Mesenchymal stem cell (in vitro differentiated cells and primary cell): ENCODE measurements around the gene TTC13.

ENCODE experiments used
- DNase-seq: peaks from one replicate; pipeline ENCODE4 v3.0.0-alpha.2; 2013
- H2AFZ ChIP-seq: one replicate; pipeline ENCODE4 v1.6.1; 2013; ENCODE audit warnings: low read depth, mild to moderate bottlenecking, control low read depth, inconsistent platforms, low read length, moderate library complexity
- H2AK5ac ChIP-seq: 2 replicates; pipeline ENCODE4 v1.6.1; 2013; ENCODE audit warnings: low read length, moderate library complexity, mild to moderate bottlenecking, inconsistent platforms; ENCODE audit not compliant: severe bottlenecking
- H2BK120ac ChIP-seq: one replicate; pipeline ENCODE4 v1.6.1; 2013; ENCODE audit warnings: low read depth, mild to moderate bottlenecking, inconsistent platforms, low read length, moderate library complexity
- H2BK12ac ChIP-seq, 2 experiments: one replicate each; pipeline ENCODE4 v1.6.1; 2013; ENCODE audit warnings: inconsistent platforms in 2 of 2, low read length in 2 of 2, mild to moderate bottlenecking in 2 of 2, moderate library complexity in 2 of 2, control low read depth in 1 of 2
- H2BK15ac ChIP-seq: one replicate; pipeline ENCODE4 v1.6.1; 2013; ENCODE audit warnings: mild to moderate bottlenecking, low read depth, inconsistent platforms; ENCODE audit not compliant: poor library complexity, severe bottlenecking
- H2BK5ac ChIP-seq: 2 replicates; pipeline ENCODE4 v1.6.1; 2013; ENCODE audit warnings: low read depth, mild to moderate bottlenecking, low read length, control low read depth, inconsistent platforms; ENCODE audit not compliant: poor library complexity, severe bottlenecking
- H3K14ac ChIP-seq, 2 experiments: one replicate each; pipeline ENCODE4 v1.6.1; 2013; ENCODE audit warnings: inconsistent platforms in 2 of 2, low read length in 2 of 2, control low read depth in 1 of 2, mild to moderate bottlenecking in 1 of 2, moderate library complexity in 1 of 2
- H3K18ac ChIP-seq, 2 experiments: one replicate each; pipeline ENCODE4 v1.6.1; 2013; ENCODE audit warnings: inconsistent platforms in 2 of 2, low read length in 2 of 2, control low read depth in 1 of 2, low read depth in 1 of 2, mild to moderate bottlenecking in 1 of 2
- H3K23ac ChIP-seq, 2 experiments: one replicate each; pipeline ENCODE4 v1.6.1; 2013; ENCODE audit warnings: inconsistent platforms in 2 of 2, low read length in 2 of 2, mild to moderate bottlenecking in 2 of 2, moderate library complexity in 2 of 2, control low read depth in 1 of 2
- H3K27ac ChIP-seq: 2 replicates; pipeline ENCODE4 v1.5.1; 2013; ENCODE audit warnings: mild to moderate bottlenecking, moderate library complexity, low read length, control low read depth, inconsistent platforms; ENCODE audit not compliant: poor library complexity, severe bottlenecking
- H3K27me3 ChIP-seq, 2 experiments: 2 replicates each; pipeline versions ENCODE4 v1.6.1 to v1.7.0; 2013; ENCODE audit warnings: low read length in 2 of 2, mild to moderate bottlenecking in 2 of 2, moderate library complexity in 2 of 2, control low read depth in 1 of 2, inconsistent platforms in 1 of 2; ENCODE audit not compliant: control insufficient read depth in 1 of 2, insufficient read depth in 1 of 2
- H3K36me3 ChIP-seq, 2 experiments: 2 replicates each; pipeline versions ENCODE4 v1.6.1 to v1.7.0; 2013; ENCODE audit warnings: low read length in 2 of 2, control low read depth in 1 of 2, inconsistent platforms in 1 of 2, low read depth in 1 of 2, mild to moderate bottlenecking in 1 of 2; ENCODE audit not compliant: insufficient read depth in 2 of 2, control insufficient read depth in 1 of 2
- H3K4ac ChIP-seq, 2 experiments: one replicate each; pipeline ENCODE4 v1.6.1; 2013; ENCODE audit warnings: inconsistent platforms in 2 of 2, low read length in 2 of 2, mild to moderate bottlenecking in 2 of 2, moderate library complexity in 2 of 2, control low read depth in 1 of 2, low read depth in 1 of 2
- H3K4me1 ChIP-seq: 2 replicates; pipeline ENCODE4 v1.6.1; 2013; ENCODE audit warnings: low read depth, low read length, control low read depth; ENCODE audit not compliant: control insufficient read depth, insufficient read depth
- H3K4me2 ChIP-seq: 2 replicates; pipeline ENCODE4 v1.6.1; 2013; ENCODE audit warnings: low read length, mild to moderate bottlenecking, inconsistent platforms; ENCODE audit not compliant: poor library complexity, severe bottlenecking
- H3K4me3 ChIP-seq, 2 experiments: 2 replicates each; pipeline versions ENCODE4 v1.5.1 to v1.7.0; 2013; ENCODE audit warnings: low read length in 2 of 2, mild to moderate bottlenecking in 2 of 2, control low read depth in 1 of 2, low read depth in 1 of 2; ENCODE audit not compliant: insufficient read depth in 1 of 2
- H3K79me1 ChIP-seq: replicated peaks from 2 replicates; pipeline ENCODE4 v1.6.1; 2013; ENCODE audit warnings: mild to moderate bottlenecking, control low read depth, low read length, inconsistent platforms; ENCODE audit not compliant: poor library complexity, severe bottlenecking
- H3K9ac ChIP-seq: 2 replicates; pipeline ENCODE4 v1.7.0; 2013; ENCODE audit warnings: mild to moderate bottlenecking, low read length, moderate library complexity
- H3K9me3 ChIP-seq: 2 replicates; pipeline ENCODE4 v1.7.0; 2013; ENCODE audit warnings: mild to moderate bottlenecking, low read length; ENCODE audit not compliant: control insufficient read depth
- H4K8ac ChIP-seq: one replicate; pipeline ENCODE4 v1.6.1; 2013; ENCODE audit warnings: inconsistent platforms, mild to moderate bottlenecking, low read length, moderate library complexity
- H4K91ac ChIP-seq: one replicate; pipeline ENCODE4 v1.6.1; 2013; ENCODE audit warnings: mild to moderate bottlenecking, low read length, inconsistent platforms
- WGBS: methylation state at CpG from one replicate; pipeline ENCODE4 v1.1.7; 2013; ENCODE audit warnings: mixed read lengths; 5-methylcytosine and 5-hydroxymethylcytosine counted together

Gene TTC13

DNA sequence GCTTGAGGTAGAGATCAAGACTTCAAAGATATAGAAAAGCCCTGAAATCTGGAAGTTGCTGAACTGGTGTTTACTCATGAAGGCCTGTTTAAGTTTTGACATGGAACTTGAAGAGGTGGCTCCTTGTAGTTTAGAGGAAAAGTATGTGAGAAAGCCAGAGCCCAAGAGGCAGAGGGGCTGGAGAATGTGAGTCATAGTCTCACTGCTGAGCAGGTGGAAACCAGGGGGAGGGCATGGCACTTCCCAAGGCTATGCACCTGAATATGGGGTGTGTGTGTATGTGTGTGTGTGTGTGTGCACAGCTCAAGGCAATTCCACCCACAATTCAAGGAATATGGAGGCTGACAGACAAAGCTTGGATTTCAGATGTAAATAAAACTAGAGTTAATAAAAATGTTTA, 63.6 kb downstream of the TTC13 start:
- Histone ChIP-seq H3K36me3 (peaks cover 10 to 42% of the 10 kb centered on the region in 2 experiments), H3K9me3 (no peaks in the 10 kb centered on the region), H4K91ac (no peak overlapping the region), H3K23ac (no peak overlapping the region), H3K18ac (no peak overlapping the region), H2BK120ac (no peak overlapping the region), H3K9ac (no peak overlapping the region), H2AK5ac (no peak overlapping the region), H3K79me1 (no peaks in the 10 kb centered on the region), H3K27me3 (no peaks in the 10 kb centered on the region), H2BK12ac (no peak overlapping the region), H3K4me1 (peaks cover 2% of the 10 kb centered on the region), H3K4me2 (no peak overlapping the region), H3K27ac (no peak overlapping the region), H3K4me3 (no peak overlapping the region), H2BK5ac (no peak overlapping the region), H3K4ac (no peak overlapping the region), H4K8ac (no peak overlapping the region), H2BK15ac (no peak overlapping the region), H2AFZ (no peak overlapping the region), H3K14ac (no peak overlapping the region)
- no peak for DNase-seq

- Histone ChIP-seq H3K4me1 (peaks cover 2% of the 10 kb centered on the region), H3K36me3 (peaks cover 14 to 37% of the 10 kb centered on the region in 2 experiments), H2BK12ac (peak overlapping the region in 1 of 2 experiments; percentile 21), H4K91ac (no peak overlapping the region), H4K8ac (no peak overlapping the region), H3K9me3 (no peaks in the 10 kb centered on the region), H3K18ac (no peak overlapping the region), H2BK120ac (no peak overlapping the region), H3K79me1 (no peaks in the 10 kb centered on the region), H2AFZ (no peak overlapping the region), H2AK5ac (no peak overlapping the region), H3K4ac (no peak overlapping the region), H2BK5ac (no peak overlapping the region), H3K4me3 (no peak overlapping the region), H2BK15ac (no peak overlapping the region), H3K23ac (no peak overlapping the region), H3K9ac (no peak overlapping the region), H3K27me3 (no peaks in the 10 kb centered on the region), H3K14ac (no peak overlapping the region), H3K27ac (no peak overlapping the region), H3K4me2 (no peak overlapping the region)
- no peak for DNase-seq
- WGBS: 98% methylated on average over 2 of the region's 2 CpGs
These were observed 65.2 kb downstream of the TTC13 start for GRCh38 chr1:230913496-230913895.

DNA sequence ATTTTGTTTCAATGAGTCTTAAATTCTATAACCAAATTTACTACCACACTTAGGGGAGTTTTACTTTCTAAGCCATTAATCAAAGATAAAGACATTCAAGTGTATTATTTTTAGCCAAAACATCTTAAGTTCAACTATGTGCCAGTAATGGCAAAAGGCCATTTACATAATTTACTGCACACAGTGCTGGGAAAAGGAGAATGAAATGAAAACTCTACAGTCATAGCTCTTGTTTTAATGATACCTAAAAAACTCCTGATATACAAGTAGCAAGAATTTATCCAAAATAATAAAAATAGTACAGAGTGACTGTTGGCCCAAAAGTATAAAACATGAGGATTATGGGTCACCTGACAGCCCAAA, 67.9 kb downstream of the TTC13 start:
- Histone ChIP-seq H3K18ac (no peak overlapping the region), H3K4me1 (peaks cover 2% of the 10 kb centered on the region), H3K27ac (no peak overlapping the region), H3K4me2 (no peak overlapping the region), H2BK15ac (no peak overlapping the region), H2AK5ac (no peak overlapping the region), H3K79me1 (no peaks in the 10 kb centered on the region), H3K4me3 (no peak overlapping the region), H3K23ac (no peak overlapping the region), H2BK5ac (no peak overlapping the region), H3K36me3 (peaks cover 14 to 41% of the 10 kb centered on the region in 2 experiments), H3K14ac (no peak overlapping the region), H4K91ac (no peak overlapping the region), H3K4ac (no peak overlapping the region), H3K27me3 (no peaks in the 10 kb centered on the region), H2AFZ (no peak overlapping the region), H3K9me3 (no peaks in the 10 kb centered on the region), H2BK120ac (no peak overlapping the region), H4K8ac (no peak overlapping the region), H2BK12ac (no peak overlapping the region), H3K9ac (no peak overlapping the region)
- no peak for DNase-seq

GRCh38 chr1:230909974-230910754, 68.5 kb downstream of the TTC13 start:
- H3K4me3 ChIP-seq: no peak overlapping the region
- no peak overlapping the region for H2AFZ ChIP-seq
- H2BK120ac ChIP-seq: no peak overlapping the region
- no peak for DNase-seq
- no peak overlapping the region for H2AK5ac ChIP-seq
- no peak overlapping the region for H2BK5ac ChIP-seq
- H2BK12ac ChIP-seq: no peak overlapping the region
- H3K36me3 ChIP-seq: peaks cover 14 to 40% of the 10 kb centered on the region in 2 experiments
- no peaks in the 10 kb centered on the region for H3K27me3 ChIP-seq
- no peak overlapping the region for H2BK15ac ChIP-seq
- H3K9me3 ChIP-seq: no peaks in the 10 kb centered on the region
- WGBS: 94% methylated on average over 12 of the region's 13 CpGs
- H3K14ac ChIP-seq: no peak overlapping the region
- H3K27ac ChIP-seq: no peak overlapping the region
- H4K8ac ChIP-seq: no peak overlapping the region
- no peak overlapping the region for H3K4me2 ChIP-seq
- H3K4ac ChIP-seq: no peak overlapping the region
- no peak overlapping the region for H3K9ac ChIP-seq
- H4K91ac ChIP-seq: no peak overlapping the region
- H3K4me1 ChIP-seq: peaks cover 1% of the 10 kb centered on the region
- H3K18ac ChIP-seq: no peak overlapping the region
- no peak overlapping the region for H3K23ac ChIP-seq
- H3K79me1 ChIP-seq: no peaks in the 10 kb centered on the region
